Measurements from ENCODE around the gene ITGB5.

DNA sequence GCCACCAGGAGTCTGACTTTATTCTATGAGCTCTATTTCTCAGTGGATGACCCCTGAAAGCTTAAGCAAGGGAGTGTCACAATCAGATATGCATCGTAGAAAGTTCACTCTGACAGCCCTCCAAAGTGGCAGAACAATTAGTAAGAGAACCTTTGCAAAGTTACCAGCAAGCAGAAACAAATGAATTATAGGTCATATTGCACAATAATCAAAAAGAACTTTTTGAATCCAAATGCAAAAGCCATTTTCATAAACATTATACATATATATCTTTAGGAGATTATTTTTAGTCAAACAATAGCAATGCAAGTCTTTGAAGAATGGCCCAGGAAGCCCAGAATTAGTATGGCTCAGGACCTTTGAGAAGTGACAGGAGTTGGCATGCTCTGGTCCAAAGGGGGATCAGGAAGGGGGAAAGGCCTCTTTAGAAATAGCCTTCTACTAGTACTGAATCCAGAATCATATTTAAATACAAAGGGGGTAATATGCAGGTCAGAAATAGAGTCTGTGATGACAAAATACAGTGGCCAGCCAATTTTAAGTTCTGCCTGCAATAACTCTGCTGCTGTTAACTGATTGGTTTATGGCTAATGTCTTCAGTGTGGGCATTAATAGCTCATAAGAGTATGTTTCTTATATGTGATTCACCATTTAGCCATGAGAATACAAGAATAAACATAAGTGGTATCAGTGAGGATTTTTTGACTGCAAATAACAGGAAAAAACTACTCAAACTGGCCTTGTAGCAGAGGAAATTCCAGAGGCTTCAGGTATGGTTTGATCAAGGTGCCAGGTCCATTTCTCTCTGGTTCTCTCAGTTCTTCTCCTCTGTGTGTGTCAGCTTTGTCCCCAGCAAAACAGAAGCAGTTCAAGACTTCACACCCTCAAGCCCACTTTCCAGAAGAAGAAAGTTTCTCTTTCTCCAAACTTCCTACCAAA is 17.0 kb upstream of the ITGB5 start:
- TF ChIP-seq POLR2AphosphoS2 (conservative IDR thresholded peaks at IDR 0.05; ENCODE audit: low read length) (no peak), POLR2A (IDR thresholded peaks at IDR 0.05; ENCODE audit: low read length) (no peak), PHF8 (IDR thresholded peaks at IDR 0.05; ENCODE audit: borderline replicate concordance, low read depth) (no peak), CHD4 (IDR thresholded peaks at IDR 0.05; ENCODE audit: borderline replicate concordance) (no peak), MYC (IDR thresholded peaks at IDR 0.05; ENCODE audit: borderline replicate concordance, low read length) (no peak), BHLHE40 (IDR thresholded peaks at IDR 0.05; ENCODE audit: low read depth, low read length) (no peak)
- TF ChIP-seq, protein P1, sequence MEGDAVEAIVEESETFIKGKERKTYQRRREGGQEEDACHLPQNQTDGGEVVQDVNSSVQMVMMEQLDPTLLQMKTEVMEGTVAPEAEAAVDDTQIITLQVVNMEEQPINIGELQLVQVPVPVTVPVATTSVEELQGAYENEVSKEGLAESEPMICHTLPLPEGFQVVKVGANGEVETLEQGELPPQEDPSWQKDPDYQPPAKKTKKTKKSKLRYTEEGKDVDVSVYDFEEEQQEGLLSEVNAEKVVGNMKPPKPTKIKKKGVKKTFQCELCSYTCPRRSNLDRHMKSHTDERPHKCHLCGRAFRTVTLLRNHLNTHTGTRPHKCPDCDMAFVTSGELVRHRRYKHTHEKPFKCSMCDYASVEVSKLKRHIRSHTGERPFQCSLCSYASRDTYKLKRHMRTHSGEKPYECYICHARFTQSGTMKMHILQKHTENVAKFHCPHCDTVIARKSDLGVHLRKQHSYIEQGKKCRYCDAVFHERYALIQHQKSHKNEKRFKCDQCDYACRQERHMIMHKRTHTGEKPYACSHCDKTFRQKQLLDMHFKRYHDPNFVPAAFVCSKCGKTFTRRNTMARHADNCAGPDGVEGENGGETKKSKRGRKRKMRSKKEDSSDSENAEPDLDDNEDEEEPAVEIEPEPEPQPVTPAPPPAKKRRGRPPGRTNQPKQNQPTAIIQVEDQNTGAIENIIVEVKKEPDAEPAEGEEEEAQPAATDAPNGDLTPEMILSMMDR (IDR thresholded peaks at IDR 0.05), result no peak
- TF ChIP-seq, protein P2, sequence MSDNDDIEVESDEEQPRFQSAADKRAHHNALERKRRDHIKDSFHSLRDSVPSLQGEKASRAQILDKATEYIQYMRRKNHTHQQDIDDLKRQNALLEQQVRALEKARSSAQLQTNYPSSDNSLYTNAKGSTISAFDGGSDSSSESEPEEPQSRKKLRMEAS (IDR thresholded peaks at IDR 0.05), result no peak
- TF ChIP-seq, protein P3, sequence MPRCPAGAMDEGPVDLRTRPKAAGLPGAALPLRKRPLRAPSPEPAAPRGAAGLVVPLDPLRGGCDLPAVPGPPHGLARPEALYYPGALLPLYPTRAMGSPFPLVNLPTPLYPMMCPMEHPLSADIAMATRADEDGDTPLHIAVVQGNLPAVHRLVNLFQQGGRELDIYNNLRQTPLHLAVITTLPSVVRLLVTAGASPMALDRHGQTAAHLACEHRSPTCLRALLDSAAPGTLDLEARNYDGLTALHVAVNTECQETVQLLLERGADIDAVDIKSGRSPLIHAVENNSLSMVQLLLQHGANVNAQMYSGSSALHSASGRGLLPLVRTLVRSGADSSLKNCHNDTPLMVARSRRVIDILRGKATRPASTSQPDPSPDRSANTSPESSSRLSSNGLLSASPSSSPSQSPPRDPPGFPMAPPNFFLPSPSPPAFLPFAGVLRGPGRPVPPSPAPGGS (IDR thresholded peaks at IDR 0.05), result no peak
